GM21390 (cell line): Measurements from ENCODE around the gene ZDHHC20.
"Not testable (repeated sequence)": the region's sequence is repeated elsewhere in the genome, so short reads cannot be mapped to it uniquely, and the experiment has no call there.

Experiments used
- ATAC-seq: cut with Tn5 transposase; IDR thresholded peaks from one replicate; pipeline ENCODE4 v1.9.1; 2021; ENCODE audit not compliant: unreplicated experiment

Gene ZDHHC20

GRCh38 chr13:21436582-21436981 lies 22.5 kb downstream of the ZDHHC20 start:
- ATAC-seq, result no peak

GRCh38 chr13:21435687-21436151 lies 23.4 kb downstream of the ZDHHC20 start:
- ATAC-seq, result peak; percentile 97

GRCh38 chr13:21435231-21435630 lies 23.9 kb downstream of the ZDHHC20 start:
- no peak for ATAC-seq

GRCh38 chr13:21434588-21434987 lies 24.5 kb downstream of the ZDHHC20 start:
- no peak for ATAC-seq

GRCh38 chr13:21429211-21429610 lies 29.9 kb downstream of the ZDHHC20 start:
- ATAC-seq, result no peak

- no peak for ATAC-seq
These were observed 31.4 kb downstream of the ZDHHC20 start for GRCh38 chr13:21427741-21428140.

GRCh38 chr13:21426238-21426637 lies 32.9 kb downstream of the ZDHHC20 start:
- no peak for ATAC-seq

GRCh38 chr13:21420706-21421105 lies 38.4 kb downstream of the ZDHHC20 start:
- ATAC-seq, result no peak

- ATAC-seq, result no peak
These were observed 46.1 kb downstream of the ZDHHC20 start for GRCh38 chr13:21413013-21413412.

GRCh38 chr13:21410453-21410852 lies 48.6 kb downstream of the ZDHHC20 start:
- ATAC-seq, result not testable (repeated sequence)

- no peak for ATAC-seq
These were observed 53.8 kb downstream of the ZDHHC20 start for GRCh38 chr13:21405309-21405708.

GRCh38 chr13:21402586-21403307 lies 56.4 kb downstream of the ZDHHC20 start:
- no peak for ATAC-seq

- no peak for ATAC-seq
These were observed 59.4 kb downstream of the ZDHHC20 start for GRCh38 chr13:21399741-21400140.

GRCh38 chr13:21395953-21396352 lies 63.1 kb downstream of the ZDHHC20 start:
- ATAC-seq, result no peak

- no peak for ATAC-seq
These were observed 70.0 kb downstream of the ZDHHC20 start for GRCh38 chr13:21389124-21389523.

- no peak for ATAC-seq
These were observed 73.4 kb downstream of the ZDHHC20 start for GRCh38 chr13:21385710-21386109.

- ATAC-seq, result no peak
These were observed 76.0 kb downstream of the ZDHHC20 start for GRCh38 chr13:21383090-21383489.

GRCh38 chr13:21376998-21377985 lies 81.8 kb downstream of the ZDHHC20 start:
- ATAC-seq, result not testable (repeated sequence)

GRCh38 chr13:21372530-21372929 lies 86.6 kb downstream of the ZDHHC20 start:
- no peak for ATAC-seq

GRCh38 chr13:21371011-21371410 lies 88.1 kb downstream of the ZDHHC20 start:
- no peak for ATAC-seq

GRCh38 chr13:21365574-21365973 lies 93.5 kb downstream of the ZDHHC20 start:
- ATAC-seq, result no peak

GRCh38 chr13:21364916-21365315 lies 94.2 kb downstream of the ZDHHC20 start:
- no peak for ATAC-seq
